Measurements from ENCODE around the gene TATDN2. TPM values are rescaled to one million over a fixed set of nuclear protein-coding genes. Genes with fewer than 3 reads are reported as not detected.

TATDN2 gene
- total RNA-seq = 10 to 100 TPM; 32.8 to 56.1 (median 48.6) TPM
- 10 to 100 TPM; 15.4 to 20.4 (median 16.2) TPM for polyA plus RNA-seq
- long read RNA-seq, donor 1, partial matches to known transcripts = 13 of 13 reads
- long read RNA-seq, donor 1, other reads (novel, unspliced or antisense) = 0 of 13 reads
- long read RNA-seq, donor 2, full-length matches to known transcripts = 2 of 2 reads
- long read RNA-seq, donor 2, partial matches to known transcripts = 0 of 2 reads
- long read RNA-seq, donor 2, other reads (novel, unspliced or antisense) = 0 of 2 reads

DNA sequence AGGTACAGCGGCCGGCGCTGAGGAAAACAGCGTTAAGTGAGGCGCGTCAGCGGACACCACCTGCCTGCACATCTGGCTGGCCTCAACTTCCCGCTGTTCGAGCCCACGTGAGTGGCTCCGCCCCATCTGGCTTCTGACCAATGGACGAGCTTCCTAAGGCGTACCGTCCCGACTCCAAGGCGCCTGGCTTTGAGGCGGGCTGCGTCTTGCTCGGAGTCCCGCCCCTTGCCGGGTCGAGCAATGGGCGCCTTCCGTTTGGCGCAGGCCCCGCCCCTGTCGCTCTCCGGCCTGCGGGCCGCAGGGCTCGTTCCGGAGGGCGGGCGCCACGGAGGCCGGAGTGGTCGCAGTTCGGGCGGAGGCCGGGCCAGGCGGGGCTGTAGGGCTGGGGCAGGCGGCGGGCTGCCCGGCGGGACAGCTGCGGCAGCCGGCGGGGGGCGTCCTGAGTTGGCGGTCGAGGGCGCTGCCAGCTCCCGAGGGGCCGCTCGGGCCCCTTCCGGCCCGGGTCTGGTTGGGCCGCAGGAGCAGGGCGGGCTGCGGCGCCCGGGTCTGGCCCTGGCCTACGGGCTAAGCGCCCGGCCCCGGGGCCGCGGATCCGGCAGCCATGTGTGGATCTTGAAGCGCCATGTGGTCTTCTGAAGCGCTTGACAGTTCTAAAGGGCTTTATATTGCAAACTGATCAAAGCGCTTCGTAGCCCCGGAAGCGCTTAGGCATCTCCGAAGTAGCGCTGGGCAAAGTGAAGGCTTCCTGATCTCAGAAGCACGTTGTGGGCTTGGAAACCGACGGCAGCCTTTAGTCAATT lies at the start of gene TATDN2:
Gene TATDN2 (plus strand): TSS at position 276 of the 800 bp plus-strand sequence. CDS start 742 bp downstream, outside the sequence.
- Histone ChIP-seq H3K27ac (peak within 1 kb of the TSS; percentile 87 to 97 (median 92)), H3K9me3 (peaks cover 2 to 29% (median 25%) of the 10 kb centered on the region in 8 donors), H3K36me3 (peaks cover 0 to 45% (median 9%) of the 10 kb centered on the region in 6 donors), H3K4me3 (peak within 1 kb of the TSS; percentile 76 to 93 (median 88)), H3K4me1 (peaks cover 16 to 58% (median 47%) of the 10 kb centered on the region in 6 donors), H3K27me3 (replicated peaks in 1 of 7) (no peaks in the 10 kb centered on the region)
- intact Hi-C loops (cut with DNase I; ENCODE audit: low total_unique reads) = no loop called here
- peak in 4 of 11 experiments; percentile 25 to 45 (median 30) for TF ChIP-seq CTCF (IDR thresholded peaks at IDR 0.05 in 8 of 11, conservative IDR thresholded peaks at IDR 0.05 in 3 of 11)
- peak; percentile 91 to 94 (median 93) for TF ChIP-seq POLR2AphosphoS5 (IDR thresholded peaks at IDR 0.05)
- TF ChIP-seq POLR2A (IDR thresholded peaks at IDR 0.05) = peak in 2 of 3 donors; percentile 51 to 84
- 0 to 1% (median 0%) methylated on average over 28 to 80 of the region's 80 CpGs for WGBS, 5 donors
- peak; percentile 99 for DNase-seq

DNA sequence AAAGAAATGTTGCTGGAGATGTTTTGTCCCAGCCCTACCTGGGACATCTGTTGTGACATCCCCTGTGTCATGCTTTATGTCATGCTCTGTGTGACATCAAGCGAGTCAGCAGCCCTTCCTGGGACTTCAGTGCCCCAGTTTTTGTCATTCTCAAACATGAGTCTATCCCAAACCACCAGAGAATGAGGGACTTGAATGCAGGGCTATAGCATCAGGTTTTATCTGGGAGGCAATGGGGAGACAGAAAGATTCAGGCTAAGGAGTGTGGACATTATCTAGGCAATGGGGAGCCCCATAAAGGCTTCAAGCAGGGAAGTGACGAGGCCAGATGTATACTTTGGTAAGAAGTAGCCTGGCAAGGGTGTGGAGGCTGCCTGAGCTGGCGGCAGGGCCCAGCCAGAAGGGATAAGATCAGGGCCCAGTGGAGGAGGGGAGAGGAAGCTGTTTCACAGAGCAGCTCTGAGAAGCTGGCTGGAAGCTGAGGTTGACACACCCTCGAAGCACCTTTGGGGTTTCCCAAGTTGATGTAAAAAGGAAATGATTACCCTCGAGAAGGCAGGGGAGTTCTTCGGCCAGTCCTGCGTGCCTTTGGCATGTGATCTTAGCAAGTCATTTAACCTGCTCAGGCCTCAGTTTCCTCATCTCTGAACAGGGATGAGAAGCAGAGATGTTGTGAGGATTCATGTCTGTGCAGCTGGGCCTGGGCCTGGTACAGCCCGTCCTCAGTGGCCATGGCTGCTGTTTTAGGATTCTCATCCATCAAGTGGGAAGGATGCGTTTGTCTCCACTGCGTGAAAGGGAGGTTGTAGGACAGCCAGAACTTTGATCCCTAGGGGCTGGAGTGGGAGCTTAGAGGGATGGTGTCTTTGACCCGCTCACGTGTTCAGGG lies 49.3 kb upstream of the TATDN2 start:
- intact Hi-C loops (cut with DNase I; ENCODE audit: low total_unique reads) = no loop called here
- Histone ChIP-seq H3K27ac (peak overlapping the region; percentile 62 to 88 (median 86)), H3K36me3 (peaks cover 0 to 40% (median 9%) of the 10 kb centered on the region in 6 donors), H3K27me3 (replicated peaks in 1 of 7) (no peaks in the 10 kb centered on the region), H3K4me3 (peak overlapping the region in 1 of 8 donors; percentile 14), H3K9me3 (no peaks in the 10 kb centered on the region), H3K4me1 (peaks cover 33 to 85% (median 63%) of the 10 kb centered on the region in 6 donors)
- WGBS, 5 donors = 42 to 47% (median 47%) methylated on average over 12 of the region's 12 CpGs
- TF ChIP-seq POLR2AphosphoS5 (IDR thresholded peaks at IDR 0.05) (peak in 2 of 3 donors; percentile 29 to 57), POLR2A (IDR thresholded peaks at IDR 0.05) (no peak)
- DNase-seq = peak; percentile 84

GRCh38 chr3:10204921-10205320 lies 43.3 kb upstream of the TATDN2 start:
- intact Hi-C loops (cut with DNase I; ENCODE audit: low total_unique reads) = no loop called here
- no peak overlapping the region for H3K27ac ChIP-seq

More at GRCh38 chr3:10204921-10205320, 43.3 kb upstream of the TATDN2 start:
- H3K27me3 ChIP-seq (replicated peaks in 1 of 7) = no peaks in the 10 kb centered on the region
- TF ChIP-seq CTCF (IDR thresholded peaks at IDR 0.05 in 8 of 11, conservative IDR thresholded peaks at IDR 0.05 in 3 of 11) = no peak
- no peak for TF ChIP-seq POLR2AphosphoS5 (IDR thresholded peaks at IDR 0.05)
- TF ChIP-seq POLR2A (IDR thresholded peaks at IDR 0.05) = no peak
- H3K36me3 ChIP-seq = peaks cover 0 to 77% (median 12%) of the 10 kb centered on the region in 6 donors
- WGBS, 5 donors = 84 to 98% (median 88%) methylated on average over 2 of the region's 2 CpGs
- H3K4me1 ChIP-seq = peaks cover 0 to 33% (median 4%) of the 10 kb centered on the region in 6 donors
- no peak for DNase-seq
- no peaks in the 10 kb centered on the region for H3K9me3 ChIP-seq
- H3K4me3 ChIP-seq = no peak overlapping the region

All from spleen (tissue), 13 donors.